Measurements from ENCODE around the gene RUNDC1. TPM values are rescaled to one million over a fixed set of nuclear protein-coding genes. Genes with fewer than 3 reads are reported as not detected.
A peak's percentile ranks its signal among the peaks of the same experiment; 100 is the strongest.

The RUNDC1 gene
- total RNA-seq, 1 experiment from 2014 or later: 18.2 TPM

DNA sequence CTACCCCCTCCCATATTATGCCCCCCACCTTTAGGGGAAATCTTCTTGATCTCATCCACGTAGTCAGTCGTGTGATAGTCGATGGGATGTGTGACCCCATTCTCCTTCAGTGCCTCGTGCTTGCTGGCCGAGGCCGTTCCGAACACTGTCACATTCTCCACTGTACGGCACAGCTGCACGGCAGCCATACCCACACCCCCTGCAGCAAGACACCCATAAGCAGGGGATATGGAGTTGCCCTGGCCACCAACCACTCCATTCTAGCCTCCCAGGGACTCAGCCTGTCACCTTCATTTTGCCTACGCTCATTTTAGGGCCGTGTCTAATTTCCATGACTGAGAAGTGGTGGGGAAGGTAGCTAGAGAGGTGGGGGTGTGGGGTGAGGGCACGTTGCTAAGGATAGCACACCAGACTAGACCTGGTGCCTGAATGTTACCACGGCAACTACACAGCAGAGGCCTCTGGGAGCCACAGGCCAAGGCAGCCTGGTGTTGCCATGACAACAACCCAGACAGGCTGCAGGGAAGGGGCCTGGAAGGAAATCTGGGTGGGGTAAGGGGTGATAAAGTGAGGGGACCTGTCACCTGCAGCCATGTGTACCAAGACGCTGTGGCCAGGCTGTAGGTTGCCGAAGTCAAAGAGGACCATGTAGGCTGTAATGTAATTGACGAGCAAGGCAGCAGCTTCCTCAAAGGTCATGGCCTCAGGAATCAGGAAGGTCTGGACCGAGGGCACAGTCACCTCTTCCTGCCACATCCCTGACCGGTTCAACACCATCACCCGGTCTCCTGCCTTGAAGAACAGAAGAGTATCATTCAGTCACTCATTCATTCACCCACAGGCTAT, 37.9 kb downstream of the RUNDC1 start:
- H3K9me3 ChIP-seq: no peaks in the 10 kb centered on the region
- TF ChIP-seq, protein P1, sequence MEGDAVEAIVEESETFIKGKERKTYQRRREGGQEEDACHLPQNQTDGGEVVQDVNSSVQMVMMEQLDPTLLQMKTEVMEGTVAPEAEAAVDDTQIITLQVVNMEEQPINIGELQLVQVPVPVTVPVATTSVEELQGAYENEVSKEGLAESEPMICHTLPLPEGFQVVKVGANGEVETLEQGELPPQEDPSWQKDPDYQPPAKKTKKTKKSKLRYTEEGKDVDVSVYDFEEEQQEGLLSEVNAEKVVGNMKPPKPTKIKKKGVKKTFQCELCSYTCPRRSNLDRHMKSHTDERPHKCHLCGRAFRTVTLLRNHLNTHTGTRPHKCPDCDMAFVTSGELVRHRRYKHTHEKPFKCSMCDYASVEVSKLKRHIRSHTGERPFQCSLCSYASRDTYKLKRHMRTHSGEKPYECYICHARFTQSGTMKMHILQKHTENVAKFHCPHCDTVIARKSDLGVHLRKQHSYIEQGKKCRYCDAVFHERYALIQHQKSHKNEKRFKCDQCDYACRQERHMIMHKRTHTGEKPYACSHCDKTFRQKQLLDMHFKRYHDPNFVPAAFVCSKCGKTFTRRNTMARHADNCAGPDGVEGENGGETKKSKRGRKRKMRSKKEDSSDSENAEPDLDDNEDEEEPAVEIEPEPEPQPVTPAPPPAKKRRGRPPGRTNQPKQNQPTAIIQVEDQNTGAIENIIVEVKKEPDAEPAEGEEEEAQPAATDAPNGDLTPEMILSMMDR (IDR thresholded peaks at IDR 0.05; ENCODE audit: insufficient read depth in 1 of 2, low read depth in 1 of 2, low read length in 1 of 2, severe bottlenecking in 1 of 2, unreplicated experiment in 1 of 2): no peak
- ChIA-PET POLR2A (interaction anchor here (1.0 kb wide), 1 partner anchor 20 kb away, joined by 6 read pairs; the partner anchor contains the start of gene RPL27), CTCF (no interaction called here)
- Mint-ChIP-seq H3K4me1 (ENCODE audit: low read depth, unreplicated experiment) (peaks cover 8% of the 10 kb centered on the region), H3K4me3 (ENCODE audit: unreplicated experiment) (no peak overlapping the region), H3K27me3 (ENCODE audit: insufficient read depth, unreplicated experiment) (no peaks in the 10 kb centered on the region), H3K36me3 (ENCODE audit: insufficient read depth, unreplicated experiment) (peaks cover 32% of the 10 kb centered on the region), H3K9me3 (ENCODE audit: unreplicated experiment) (no peaks in the 10 kb centered on the region), H3K27ac (ENCODE audit: unreplicated experiment) (no peak overlapping the region)
- BruUV-seq (replicated peaks): no TSS peak
- H3K27me3 ChIP-seq (replicated peaks; ENCODE audit: control insufficient read depth, insufficient read depth, low read length): no peaks in the 10 kb centered on the region
- H3K4me1 ChIP-seq: peaks cover 9% of the 10 kb centered on the region; the same call in 1 of the 2 replicates
- no peak overlapping the region for H3K4me3 ChIP-seq (ENCODE audit: low read depth, low read length)
- intact Hi-C loops (cut with micrococcal nuclease; ENCODE audit: unreplicated experiment): no loop called here
- no peak for DNase-seq
- H3K36me3 ChIP-seq (ENCODE audit: control insufficient read depth, insufficient read depth, low read length): no peaks in the 10 kb centered on the region; the same call in none of the 2 replicates

DNA sequence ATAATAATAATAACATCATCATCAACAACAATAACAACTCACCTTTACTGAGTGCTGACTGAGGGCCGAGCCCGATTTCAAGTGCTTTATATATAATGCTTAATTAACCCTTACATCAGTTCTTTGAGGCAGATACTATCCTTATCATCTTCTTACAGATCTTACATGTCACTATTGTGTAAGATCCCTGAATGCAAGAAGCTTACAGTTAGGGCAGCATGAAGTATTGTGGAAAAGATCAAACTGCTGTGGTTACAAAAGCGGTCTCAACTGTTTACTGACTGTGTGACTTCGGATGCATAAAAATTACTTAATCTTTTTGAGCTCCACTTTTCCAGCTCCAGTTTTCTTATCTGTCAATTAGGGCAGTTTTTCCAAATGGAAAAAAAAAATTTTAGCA, 38.6 kb downstream of the RUNDC1 start:
- Mint-ChIP-seq H3K4me3 (ENCODE audit: unreplicated experiment) (peak overlapping the region; percentile 98), H3K27ac (ENCODE audit: unreplicated experiment) (no peak overlapping the region), H3K27me3 (ENCODE audit: insufficient read depth, unreplicated experiment) (no peaks in the 10 kb centered on the region), H3K9me3 (ENCODE audit: unreplicated experiment) (no peaks in the 10 kb centered on the region), H3K4me1 (ENCODE audit: low read depth, unreplicated experiment) (peaks cover 8% of the 10 kb centered on the region), H3K36me3 (ENCODE audit: insufficient read depth, unreplicated experiment) (peaks cover 29% of the 10 kb centered on the region)
- CTCF ChIA-PET: no interaction called here
- intact Hi-C loops (cut with micrococcal nuclease; ENCODE audit: unreplicated experiment): no loop called here
- BruUV-seq (replicated peaks): no TSS peak
- Histone ChIP-seq H3K36me3 (ENCODE audit: control insufficient read depth, insufficient read depth, low read length) (no peaks in the 10 kb centered on the region; the same call in none of the 2 replicates), H3K9me3 (no peaks in the 10 kb centered on the region), H3K4me1 (peaks cover 9% of the 10 kb centered on the region; the same call in 1 of the 2 replicates), H3K4me3 (ENCODE audit: low read depth, low read length) (no peak overlapping the region), H3K27me3 (replicated peaks; ENCODE audit: control insufficient read depth, insufficient read depth, low read length) (no peaks in the 10 kb centered on the region)
- POLR2A ChIA-PET: interaction anchor here (1.0 kb wide), 1 partner anchor 21 kb away, joined by 6 read pairs; the partner anchor contains the start of gene RPL27
- no peak for DNase-seq
- TF ChIP-seq, protein P1 (IDR thresholded peaks at IDR 0.05; ENCODE audit: insufficient read depth in 1 of 2, low read depth in 1 of 2, low read length in 1 of 2, severe bottlenecking in 1 of 2, unreplicated experiment in 1 of 2): no peak

DNA sequence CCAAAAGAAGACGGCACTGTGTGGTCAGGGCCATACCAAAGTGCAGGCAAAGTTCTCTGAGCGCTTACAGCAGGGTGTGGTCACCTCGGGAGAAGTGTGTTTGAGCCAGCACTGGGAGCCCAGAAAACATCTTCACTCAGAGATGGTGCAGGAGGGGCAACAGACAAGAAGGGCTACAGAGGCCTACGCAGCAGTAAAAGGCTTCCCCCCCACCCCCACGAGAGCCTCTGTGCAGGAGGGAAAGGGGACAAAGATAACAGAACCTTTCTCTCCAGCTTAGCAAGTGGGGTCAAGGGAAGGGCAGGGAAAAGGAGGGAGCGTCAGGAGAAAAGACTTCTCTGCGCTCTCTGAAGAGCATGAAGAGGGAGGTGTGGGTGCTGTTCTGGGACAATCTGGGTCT, 39.1 kb downstream of the RUNDC1 start:
- TF ChIP-seq, protein P1 (IDR thresholded peaks at IDR 0.05; ENCODE audit: insufficient read depth in 1 of 2, low read depth in 1 of 2, low read length in 1 of 2, severe bottlenecking in 1 of 2, unreplicated experiment in 1 of 2): no peak
- H3K4me3 ChIP-seq (ENCODE audit: low read depth, low read length): no peak overlapping the region
- H3K9me3 ChIP-seq: no peaks in the 10 kb centered on the region
- H3K9me3 Mint-ChIP-seq (ENCODE audit: unreplicated experiment): no peaks in the 10 kb centered on the region
- CTCF ChIA-PET: no interaction called here
- peak overlapping the region; percentile 93 for H3K27ac Mint-ChIP-seq (ENCODE audit: unreplicated experiment)
- peaks cover 29% of the 10 kb centered on the region for H3K36me3 Mint-ChIP-seq (ENCODE audit: insufficient read depth, unreplicated experiment)
- no peak for DNase-seq
- H3K4me1 Mint-ChIP-seq (ENCODE audit: low read depth, unreplicated experiment): peaks cover 8% of the 10 kb centered on the region
- H3K4me1 ChIP-seq: peaks cover 9% of the 10 kb centered on the region; the same call in 1 of the 2 replicates
- POLR2A ChIA-PET: interaction anchor here (1.0 kb wide), 1 partner anchor 21 kb away, joined by 6 read pairs; the partner anchor contains the start of gene RPL27
- no peaks in the 10 kb centered on the region for H3K27me3 ChIP-seq (replicated peaks; ENCODE audit: control insufficient read depth, insufficient read depth, low read length)
- no peaks in the 10 kb centered on the region for H3K27me3 Mint-ChIP-seq (ENCODE audit: insufficient read depth, unreplicated experiment)
- intact Hi-C loops (cut with micrococcal nuclease; ENCODE audit: unreplicated experiment): no loop called here
- H3K4me3 Mint-ChIP-seq (ENCODE audit: unreplicated experiment): peak overlapping the region; percentile 98
- BruUV-seq (replicated peaks): no TSS peak
- no peaks in the 10 kb centered on the region; the same call in none of the 2 replicates for H3K36me3 ChIP-seq (ENCODE audit: control insufficient read depth, insufficient read depth, low read length)

All from Caco-2 (cell line).